ENCODE results near the gene HEBP1.

Gene HEBP1

DNA sequence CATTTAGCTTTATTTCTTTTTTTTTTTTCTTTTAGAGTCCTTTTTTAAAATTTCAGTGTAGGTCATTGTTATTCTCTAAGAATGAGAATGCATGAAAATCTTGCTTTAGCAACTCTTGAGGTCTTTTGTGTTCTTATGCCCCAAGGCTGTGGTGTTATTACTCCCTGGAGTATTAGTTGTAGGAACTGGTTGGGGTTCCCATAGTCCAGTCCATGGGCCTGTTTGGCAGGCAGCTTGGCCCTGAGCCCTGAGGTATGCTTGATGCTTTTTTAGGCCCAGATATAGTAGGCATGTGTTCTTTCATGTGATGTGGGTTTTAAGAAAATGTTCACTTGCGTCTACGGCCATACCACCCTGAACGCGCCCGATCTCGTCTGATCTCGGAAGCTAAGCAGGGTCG lies 45.8 kb upstream of the HEBP1 start:
- H3K27me3 ChIP-seq (ENCODE audit: control insufficient read depth, low read length) = peaks cover 8% of the 10 kb centered on the region
- peaks cover 12% of the 10 kb centered on the region for H3K4me1 ChIP-seq (ENCODE audit: control insufficient read depth, low read length)
- no peaks in the 10 kb centered on the region for H3F3A ChIP-seq (ENCODE audit: control insufficient read depth, insufficient read depth)
- H3K9me2 ChIP-seq (replicated peaks; ENCODE audit: control insufficient read depth, low read length) = no peaks in the 10 kb centered on the region
- H3K36me3 ChIP-seq (ENCODE audit: control insufficient read depth, low read length) = no peaks in the 10 kb centered on the region
- no peak overlapping the region for H3K4me3 ChIP-seq (ENCODE audit: low read length)
- H3K79me2 ChIP-seq (ENCODE audit: control insufficient read depth, low read length) = no peaks in the 10 kb centered on the region
- no peak for TF ChIP-seq EZH2phosphoT487 (IDR thresholded peaks at IDR 0.05; ENCODE audit: borderline replicate concordance, low read length)
- TF ChIP-seq, protein P1, sequence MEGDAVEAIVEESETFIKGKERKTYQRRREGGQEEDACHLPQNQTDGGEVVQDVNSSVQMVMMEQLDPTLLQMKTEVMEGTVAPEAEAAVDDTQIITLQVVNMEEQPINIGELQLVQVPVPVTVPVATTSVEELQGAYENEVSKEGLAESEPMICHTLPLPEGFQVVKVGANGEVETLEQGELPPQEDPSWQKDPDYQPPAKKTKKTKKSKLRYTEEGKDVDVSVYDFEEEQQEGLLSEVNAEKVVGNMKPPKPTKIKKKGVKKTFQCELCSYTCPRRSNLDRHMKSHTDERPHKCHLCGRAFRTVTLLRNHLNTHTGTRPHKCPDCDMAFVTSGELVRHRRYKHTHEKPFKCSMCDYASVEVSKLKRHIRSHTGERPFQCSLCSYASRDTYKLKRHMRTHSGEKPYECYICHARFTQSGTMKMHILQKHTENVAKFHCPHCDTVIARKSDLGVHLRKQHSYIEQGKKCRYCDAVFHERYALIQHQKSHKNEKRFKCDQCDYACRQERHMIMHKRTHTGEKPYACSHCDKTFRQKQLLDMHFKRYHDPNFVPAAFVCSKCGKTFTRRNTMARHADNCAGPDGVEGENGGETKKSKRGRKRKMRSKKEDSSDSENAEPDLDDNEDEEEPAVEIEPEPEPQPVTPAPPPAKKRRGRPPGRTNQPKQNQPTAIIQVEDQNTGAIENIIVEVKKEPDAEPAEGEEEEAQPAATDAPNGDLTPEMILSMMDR (IDR thresholded peaks at IDR 0.05; ENCODE audit: low read depth, low read length, poor library complexity, severe bottlenecking) = no peak
- H3K9me3 ChIP-seq (ENCODE audit: control insufficient read depth, insufficient read depth, low read length) = no peaks in the 10 kb centered on the region
- no peak overlapping the region for H3K4me2 ChIP-seq (ENCODE audit: low read length)
- no peak overlapping the region for H3K27ac ChIP-seq (ENCODE audit: low read depth, low read length)
- H4K20me1 ChIP-seq (ENCODE audit: control insufficient read depth, insufficient read depth, low read depth, low read length) = no peaks in the 10 kb centered on the region

DNA sequence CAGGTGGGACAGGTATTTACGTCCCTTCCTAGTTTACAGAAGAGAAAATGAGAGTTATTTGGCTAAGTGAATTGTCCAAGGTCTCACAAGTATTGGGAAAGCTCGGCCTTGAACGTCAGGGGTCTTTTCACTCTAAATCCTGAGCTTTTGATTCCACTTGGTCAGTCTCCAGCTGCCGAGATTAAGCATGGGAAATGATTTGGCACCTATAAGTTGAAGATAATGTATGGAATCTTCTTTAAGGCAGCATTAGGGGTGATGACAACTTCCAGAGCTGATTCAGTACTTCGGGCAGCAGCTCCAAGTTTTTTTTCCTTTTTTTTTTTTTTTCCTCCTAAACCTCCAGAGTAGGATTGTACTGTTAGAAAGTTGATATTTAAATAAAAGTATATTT lies 44.8 kb upstream of the HEBP1 start:
- no peaks in the 10 kb centered on the region for H4K20me1 ChIP-seq (ENCODE audit: control insufficient read depth, insufficient read depth, low read depth, low read length)
- H3K4me2 ChIP-seq (ENCODE audit: low read length) = peak overlapping the region; percentile 94
- no peaks in the 10 kb centered on the region for H3K9me3 ChIP-seq (ENCODE audit: control insufficient read depth, insufficient read depth, low read length)
- H3K4me3 ChIP-seq (ENCODE audit: low read length) = peak overlapping the region; percentile 91
- TF ChIP-seq EZH2phosphoT487 (IDR thresholded peaks at IDR 0.05; ENCODE audit: borderline replicate concordance, low read length) = no peak
- TF ChIP-seq, protein P1 (IDR thresholded peaks at IDR 0.05; ENCODE audit: low read depth, low read length, poor library complexity, severe bottlenecking) = no peak
- H3K4me1 ChIP-seq (ENCODE audit: control insufficient read depth, low read length) = peaks cover 12% of the 10 kb centered on the region
- H3K27me3 ChIP-seq (ENCODE audit: control insufficient read depth, low read length) = peaks cover 11% of the 10 kb centered on the region
- H3K36me3 ChIP-seq (ENCODE audit: control insufficient read depth, low read length) = no peaks in the 10 kb centered on the region
- H3K79me2 ChIP-seq (ENCODE audit: control insufficient read depth, low read length) = no peaks in the 10 kb centered on the region
- H3K9me2 ChIP-seq (replicated peaks; ENCODE audit: control insufficient read depth, low read length) = no peaks in the 10 kb centered on the region
- H3K27ac ChIP-seq (ENCODE audit: low read depth, low read length) = no peak overlapping the region
- H3F3A ChIP-seq (ENCODE audit: control insufficient read depth, insufficient read depth) = no peaks in the 10 kb centered on the region

DNA sequence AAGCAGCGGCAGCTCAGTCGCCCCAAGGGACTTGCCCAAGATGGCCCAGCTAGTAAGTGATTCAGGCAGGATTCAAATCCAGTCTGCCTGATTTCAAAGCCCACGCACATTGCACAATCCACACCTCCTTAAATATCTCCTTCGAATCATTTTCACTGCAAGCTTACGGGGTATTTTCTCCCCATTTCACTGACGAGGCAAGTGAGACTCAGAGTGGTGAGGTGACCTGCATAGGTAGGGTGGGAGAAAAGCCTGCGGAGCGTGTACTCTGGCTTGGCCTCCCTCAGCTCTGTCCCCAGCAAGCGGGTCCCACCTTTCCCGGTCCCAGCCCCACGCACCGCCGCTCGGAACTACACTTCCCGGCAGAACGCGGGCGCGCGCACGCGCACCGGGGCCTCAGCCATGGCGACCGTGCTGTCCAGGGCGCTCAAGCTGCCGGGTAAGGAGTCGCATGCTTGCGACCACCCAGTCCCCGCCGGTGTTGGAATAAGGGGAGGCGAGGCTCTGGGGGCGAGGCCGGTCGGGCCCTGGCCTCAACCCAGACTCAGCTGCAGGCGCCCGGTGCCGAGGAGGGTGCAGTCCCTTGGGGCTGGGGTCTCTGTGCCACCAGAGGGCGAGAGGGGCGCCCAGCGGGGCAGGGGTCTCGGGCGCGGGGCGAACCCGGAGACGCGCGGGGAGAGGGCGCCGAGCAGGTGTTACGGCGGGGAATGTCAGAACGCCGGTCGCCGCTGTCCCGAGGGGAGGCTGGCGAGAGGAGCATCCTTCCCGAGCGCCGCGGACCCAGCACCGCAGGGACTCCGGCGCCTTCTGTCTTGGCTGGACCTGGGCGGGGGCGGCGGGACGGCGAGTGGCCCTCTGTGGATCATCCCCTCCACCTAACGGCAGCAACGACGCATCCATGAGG lies 44.2 kb upstream of the HEBP1 start, which contains the start of gene FAM234B:
Gene FAM234B, plus strand, starts transcription at position 380 of the 904 bp plus-strand sequence. Its CDS starts 23 bp downstream, at position 403.
- TF ChIP-seq, protein P1 (IDR thresholded peaks at IDR 0.05; ENCODE audit: low read depth, low read length, poor library complexity, severe bottlenecking) = peak; percentile 31
- TF ChIP-seq EZH2phosphoT487 (IDR thresholded peaks at IDR 0.05; ENCODE audit: borderline replicate concordance, low read length) = no peak
- Histone ChIP-seq H3K27me3 (ENCODE audit: control insufficient read depth, low read length) (peaks cover 11% of the 10 kb centered on the region), H3F3A (ENCODE audit: control insufficient read depth, insufficient read depth) (no peaks in the 10 kb centered on the region), H3K9me2 (replicated peaks; ENCODE audit: control insufficient read depth, low read length) (no peaks in the 10 kb centered on the region), H3K4me3 (ENCODE audit: low read length) (peak within 1 kb of the TSS; percentile 91), H3K79me2 (ENCODE audit: control insufficient read depth, low read length) (no peaks in the 10 kb centered on the region), H3K27ac (ENCODE audit: low read depth, low read length) (no peak within 1 kb of the TSS), H4K20me1 (ENCODE audit: control insufficient read depth, insufficient read depth, low read depth, low read length) (no peaks in the 10 kb centered on the region), H3K36me3 (ENCODE audit: control insufficient read depth, low read length) (no peaks in the 10 kb centered on the region), H3K9me3 (ENCODE audit: control insufficient read depth, insufficient read depth, low read length) (no peaks in the 10 kb centered on the region), H3K4me2 (ENCODE audit: low read length) (peak within 1 kb of the TSS; percentile 94), H3K4me1 (ENCODE audit: control insufficient read depth, low read length) (peaks cover 12% of the 10 kb centered on the region)

Measured in DOHH2 (cell line).